Heart left ventricle (tissue), 16 donors: ENCODE results near the gene CDX2. TPM values are rescaled to one million over a fixed set of nuclear protein-coding genes. Genes with fewer than 3 reads are reported as not detected.

ENCODE experiments used
- ATAC-seq, 4 donors: fragments of 200-7000 bp; cut with Tn5 transposase; one replicate each; pipeline ENCODE4 v1.9.1; 2020 to 2022; ENCODE audit warnings: moderate library complexity in 4 of 4, mild to moderate bottlenecking in 3 of 4, moderate number of reproducible peaks in 1 of 4
- DNase-seq, 5 donors: peaks; one replicate each; pipeline ENCODE4 v3.0.0-alpha.2; 2020
- H3K27ac ChIP-seq, 12 donors: fragments of 200-600 bp; sonication (generic) in 4 of 12; one replicate each; pipeline versions ENCODE4 v1.5.0 to v1.8.0; 2016 to 2022; ENCODE audit warnings: mild to moderate bottlenecking in 2 of 12
- H3K27me3 ChIP-seq, 9 donors: fragments of 200-600 bp; sonication (generic) in 2 of 9; one replicate each; pipeline versions ENCODE4 v1.5.1 to v1.8.0; 2016 to 2022; ENCODE audit warnings: mild to moderate bottlenecking in 3 of 9
- H3K36me3 ChIP-seq, 9 donors: fragments of 200-600 bp; sonication (generic) in 2 of 9; one replicate each; pipeline versions ENCODE4 v1.5.0 to v1.8.0; 2018 to 2022; ENCODE audit warnings: mild to moderate bottlenecking in 2 of 9
- H3K4me1 ChIP-seq, 12 donors: fragments of 200-600 bp; sonication (generic) in 4 of 12; one replicate each; pipeline versions ENCODE4 v1.5.0 to v1.8.0; 2016 to 2022; ENCODE audit warnings: mild to moderate bottlenecking in 3 of 12
- H3K4me3 ChIP-seq, 12 donors: fragments of 200-600 bp; sonication (generic) in 4 of 12; one replicate each; pipeline versions ENCODE4 v1.5.0 to v1.8.0; 2017 to 2022; ENCODE audit warnings: mild to moderate bottlenecking in 9 of 12, moderate library complexity in 4 of 12
- H3K9me3 ChIP-seq, 12 donors: fragments of 200-600 bp; sonication (generic) in 4 of 12; one replicate each; pipeline versions ENCODE4 v1.5.0 to v1.8.0; 2016 to 2022; ENCODE audit warnings: mild to moderate bottlenecking in 1 of 12
- POLR2A ChIP-seq, 2 donors: fragments of 450-650 bp; IDR thresholded peaks; one replicate each; pipeline ENCODE4 v1.6.1; 2017; ENCODE audit warnings: antibody characterized with exemption in 2 of 2, mild to moderate bottlenecking in 2 of 2, moderate library complexity in 2 of 2
- WGBS, 4 donors: extraction: QIAGEN DNeasy Blood & Tissue Kit in 2 of 4; methylation state at CpG; one replicate each; pipeline versions ENCODE4 v1.1.5 to v1.1.7; 2013 to 2018; 5-methylcytosine and 5-hydroxymethylcytosine counted together
- intact Hi-C, 10 donors: fragments of 100-400 bp; cut with DNase I; formaldehyde crosslinking; loops; one replicate each; pipeline versions ENCODE4 v1.11.1 to v1.14.2; 2022
- polyA plus RNA-seq, 2 donors: library from polyadenylated mRNA; stranded (reverse); fragments of 200-250 nt; gene quantifications; one replicate each; pipeline ENCODE4 v1.2.3, GENCODE V29; 2013
- total RNA-seq, 9 donors: library from RNA; depleted of rRNA in 2 of 9; stranded (reverse); fragments of >200 nt in 2 of 9; fragmentation: NEBNext Ultra II Directional in 3 of 9; extraction: Animal tissue kit (Norgen Biotek cat#: 25700) in 3 of 9; gene quantifications; one replicate each; pipeline versions ENCODE4 v1.1.0 to v1.2.4, GENCODE V29; 2016 to 2023
- TF ChIP-seq, protein P1 (sequence below), 12 donors: fragments of 200-600 bp; sonication (generic) in 4 of 12; IDR thresholded peaks; one replicate each; pipeline versions ENCODE4 v1.5.0 to v1.8.0; 2018 to 2022; ENCODE audit warnings: antibody characterized with exemption in 12 of 12, mild to moderate bottlenecking in 5 of 12
- donor health status: ischemic (EF 13 %, LVEDD 7.1; RV severe dilation, severe dysfunction).
- donor health status: healthy with polysubstance abuse.
- donor health status: DM: no; HTN: yes; CAD: no.
- donor health status: DM: no; HTN: no; CAD: no.
- donor health status: ischemic (EF 25% LVEDD 6.9; RV normal size, moderate dysfunction).
- donor health status: ischemic (EF 25% LVEDD 5.7; RV mildly dilated, moderate dysfunction).
- donor health status: healthy.
- donor health status: DM: yes; HTN: yes; CAD: no.
- donor health status: ischemic (EF 35%, LVEDD 5.7; RV mildly dilated, moderate dysfunction).
- donor health status: nonischemic (EF 11% LVEDD 7.7; RV severe dilation, severe dysfunction).
- donor health status: DM: yes; HTN: yes; CAD: no.
- donor health status: PGD.
- donor health status: ischemic (EF 29% LVEDD 5.4; RV normal size, mild dysfunction).
- donor health status: nonischemic (EF 23%, LVEDD 6.1; RV moderate dilation, normal function).

Gene CDX2
- total and polyA plus RNA-seq, 11 donors: not detected

DNA sequence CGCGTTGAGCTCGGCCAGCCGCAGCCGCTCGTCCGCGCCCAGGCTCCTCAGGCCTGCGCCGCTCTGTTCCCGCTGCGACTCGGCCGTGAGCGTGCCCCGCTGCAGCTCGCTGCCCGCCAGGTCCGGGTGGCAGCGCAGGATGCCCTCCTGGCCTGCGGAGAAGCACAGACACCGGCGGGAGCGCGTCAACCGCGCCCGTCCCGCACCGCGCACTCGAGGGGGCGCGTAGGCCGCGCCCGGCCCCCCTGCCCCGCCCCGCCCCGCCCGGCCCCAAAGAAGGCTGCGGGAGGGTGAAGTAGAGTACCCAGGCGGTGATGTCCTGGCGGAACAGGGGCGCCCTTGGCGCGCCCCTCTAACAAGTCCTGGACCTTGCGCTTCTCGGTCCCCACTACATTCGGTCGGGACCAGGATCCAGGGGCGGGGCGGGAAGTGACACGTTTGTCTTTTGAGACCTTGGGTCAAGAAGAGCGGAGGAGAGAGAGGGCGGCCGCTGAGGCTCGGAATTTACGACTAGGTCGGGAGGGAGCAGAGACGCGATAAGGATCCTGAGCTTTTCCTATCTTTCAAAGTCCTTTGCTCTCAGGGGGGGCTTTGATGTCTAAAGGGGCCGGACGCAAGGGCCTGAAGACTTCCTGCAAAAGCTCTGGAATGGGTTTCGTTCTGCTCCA, 9.3 kb upstream of the CDX2 start:
- 1 to 3% (median 2%) methylated on average over 23 to 65 of the region's 65 CpGs for WGBS, 4 donors
- ATAC-seq (no peak), DNase-seq (no peak)
- Histone ChIP-seq H3K36me3 (no peaks in the 10 kb centered on the region), H3K4me1 (peaks cover 0 to 38% (median 11%) of the 10 kb centered on the region in 12 donors), H3K9me3 (no peaks in the 10 kb centered on the region), H3K27me3 (peaks cover 77 to 100% (median 100%) of the 10 kb centered on the region in 9 donors), H3K4me3 (peak overlapping the region in 4 of 12 donors; percentile 2 to 23 (median 12)), H3K27ac (no peak overlapping the region)
- TF ChIP-seq, protein P1, sequence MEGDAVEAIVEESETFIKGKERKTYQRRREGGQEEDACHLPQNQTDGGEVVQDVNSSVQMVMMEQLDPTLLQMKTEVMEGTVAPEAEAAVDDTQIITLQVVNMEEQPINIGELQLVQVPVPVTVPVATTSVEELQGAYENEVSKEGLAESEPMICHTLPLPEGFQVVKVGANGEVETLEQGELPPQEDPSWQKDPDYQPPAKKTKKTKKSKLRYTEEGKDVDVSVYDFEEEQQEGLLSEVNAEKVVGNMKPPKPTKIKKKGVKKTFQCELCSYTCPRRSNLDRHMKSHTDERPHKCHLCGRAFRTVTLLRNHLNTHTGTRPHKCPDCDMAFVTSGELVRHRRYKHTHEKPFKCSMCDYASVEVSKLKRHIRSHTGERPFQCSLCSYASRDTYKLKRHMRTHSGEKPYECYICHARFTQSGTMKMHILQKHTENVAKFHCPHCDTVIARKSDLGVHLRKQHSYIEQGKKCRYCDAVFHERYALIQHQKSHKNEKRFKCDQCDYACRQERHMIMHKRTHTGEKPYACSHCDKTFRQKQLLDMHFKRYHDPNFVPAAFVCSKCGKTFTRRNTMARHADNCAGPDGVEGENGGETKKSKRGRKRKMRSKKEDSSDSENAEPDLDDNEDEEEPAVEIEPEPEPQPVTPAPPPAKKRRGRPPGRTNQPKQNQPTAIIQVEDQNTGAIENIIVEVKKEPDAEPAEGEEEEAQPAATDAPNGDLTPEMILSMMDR (IDR thresholded peaks at IDR 0.05): no peak
- no peak for TF ChIP-seq POLR2A (IDR thresholded peaks at IDR 0.05)
- intact Hi-C loops: no loop called here

DNA sequence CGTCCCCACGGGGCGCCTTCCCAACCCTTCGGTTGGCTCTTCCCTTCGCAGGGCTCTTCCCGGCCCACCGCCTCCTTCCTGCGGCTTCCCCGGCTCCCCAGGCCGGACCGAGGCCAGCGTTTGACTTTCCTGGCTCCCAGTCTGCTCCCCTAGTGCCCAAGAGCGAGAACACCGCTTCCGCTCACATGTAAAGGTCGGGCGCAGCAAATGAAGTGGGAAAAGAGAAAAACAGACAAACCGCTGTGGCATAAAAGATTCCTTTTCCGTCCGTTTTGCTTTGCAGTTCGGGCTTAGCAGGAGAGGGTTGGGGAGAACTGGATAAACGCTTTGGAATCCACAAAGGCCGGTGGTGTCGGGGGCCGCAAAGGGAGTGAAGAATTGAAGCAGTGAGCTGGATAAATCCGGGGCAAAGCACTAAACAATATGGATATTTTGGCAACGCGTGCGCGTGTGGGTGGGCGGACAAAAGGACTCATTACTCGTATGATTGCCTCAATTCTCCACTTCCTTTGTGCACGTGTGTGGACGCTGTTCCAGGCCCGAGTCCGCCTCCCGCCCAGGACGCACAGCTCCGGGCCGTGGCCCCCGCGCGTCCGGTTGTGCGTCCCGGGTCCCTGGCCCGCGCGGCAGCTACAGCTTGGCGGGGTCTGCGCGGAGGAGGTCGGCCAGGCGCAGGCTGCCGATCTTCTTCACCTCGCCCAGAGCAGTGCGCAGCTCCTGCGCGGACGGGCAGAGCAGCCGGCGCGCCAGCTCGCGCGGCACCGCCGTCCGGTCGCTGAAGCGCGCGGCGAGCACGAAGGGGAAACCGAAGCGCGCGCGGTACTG, 8.6 kb upstream of the CDX2 start:
- no peak for DNase-seq
- peak overlapping the region in 3 of 12 donors; percentile 4 to 23 (median 20) for H3K4me3 ChIP-seq
- no peak overlapping the region for H3K27ac ChIP-seq
- H3K4me1 ChIP-seq: peaks cover 0 to 38% (median 11%) of the 10 kb centered on the region in 12 donors
- 1 to 2% (median 2%) methylated on average over 40 to 80 of the region's 80 CpGs for WGBS, 4 donors
- intact Hi-C loops: no loop called here
- TF ChIP-seq, protein P1 (IDR thresholded peaks at IDR 0.05): no peak
- TF ChIP-seq POLR2A (IDR thresholded peaks at IDR 0.05): no peak
- H3K27me3 ChIP-seq: peaks cover 75 to 100% (median 98%) of the 10 kb centered on the region in 9 donors
- H3K36me3 ChIP-seq: no peaks in the 10 kb centered on the region
- no peaks in the 10 kb centered on the region for H3K9me3 ChIP-seq
- no peak for ATAC-seq

DNA sequence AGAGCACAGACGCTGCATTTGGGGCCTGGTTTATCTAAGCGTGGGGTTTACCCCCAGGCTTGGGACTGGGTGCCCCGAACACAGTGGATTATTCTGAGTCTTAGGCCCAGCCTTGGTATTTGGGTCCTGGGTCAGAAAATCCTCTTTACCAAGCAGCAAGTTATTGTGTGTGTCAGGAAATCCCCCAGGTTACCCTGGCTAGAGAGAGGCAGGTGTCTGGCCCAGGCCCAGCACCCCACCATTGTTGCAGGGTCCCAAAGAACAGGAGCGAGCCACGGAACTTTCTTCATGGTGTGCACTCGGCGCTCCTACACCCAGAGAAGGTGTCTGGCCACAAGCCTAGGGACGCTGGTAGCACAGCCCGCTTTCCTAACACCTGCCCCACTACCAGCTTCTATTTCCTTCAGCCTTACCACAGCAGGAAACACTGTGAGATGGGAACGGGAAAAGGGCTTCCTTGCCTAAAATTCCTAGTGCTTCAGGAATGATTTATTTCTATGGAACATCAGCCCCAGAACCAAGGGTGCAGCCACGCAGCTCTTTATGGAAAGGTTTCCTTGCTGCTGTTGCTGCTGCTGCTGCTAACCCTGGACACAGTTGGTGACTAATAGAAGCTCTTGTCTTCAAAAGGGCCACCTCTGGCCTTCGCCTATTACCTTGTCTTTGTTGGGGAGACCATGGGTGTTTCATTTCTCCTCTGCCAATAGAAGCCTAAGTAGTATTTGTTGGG, 7.4 kb upstream of the CDX2 start:
- ATAC-seq (no peak), DNase-seq (no peak)
- Histone ChIP-seq H3K4me1 (peaks cover 0 to 38% (median 11%) of the 10 kb centered on the region in 12 donors), H3K36me3 (no peaks in the 10 kb centered on the region), H3K9me3 (no peaks in the 10 kb centered on the region), H3K27ac (no peak overlapping the region), H3K27me3 (peaks cover 75 to 100% (median 98%) of the 10 kb centered on the region in 9 donors), H3K4me3 (no peak overlapping the region)
- TF ChIP-seq POLR2A (IDR thresholded peaks at IDR 0.05): no peak
- TF ChIP-seq, protein P1 (IDR thresholded peaks at IDR 0.05): no peak
- intact Hi-C loops: no loop called here
- 7 to 17% (median 9%) methylated on average over 9 to 12 of the region's 12 CpGs for WGBS, 4 donors
